Measurements from ENCODE around the gene MAP1LC3A. TPM values are rescaled to one million over a fixed set of nuclear protein-coding genes. Genes with fewer than 3 reads are reported as not detected.

The MAP1LC3A gene
- total RNA-seq, 4 donors from 2014 or later: 42.6 to 111 (median 103) TPM

DNA sequence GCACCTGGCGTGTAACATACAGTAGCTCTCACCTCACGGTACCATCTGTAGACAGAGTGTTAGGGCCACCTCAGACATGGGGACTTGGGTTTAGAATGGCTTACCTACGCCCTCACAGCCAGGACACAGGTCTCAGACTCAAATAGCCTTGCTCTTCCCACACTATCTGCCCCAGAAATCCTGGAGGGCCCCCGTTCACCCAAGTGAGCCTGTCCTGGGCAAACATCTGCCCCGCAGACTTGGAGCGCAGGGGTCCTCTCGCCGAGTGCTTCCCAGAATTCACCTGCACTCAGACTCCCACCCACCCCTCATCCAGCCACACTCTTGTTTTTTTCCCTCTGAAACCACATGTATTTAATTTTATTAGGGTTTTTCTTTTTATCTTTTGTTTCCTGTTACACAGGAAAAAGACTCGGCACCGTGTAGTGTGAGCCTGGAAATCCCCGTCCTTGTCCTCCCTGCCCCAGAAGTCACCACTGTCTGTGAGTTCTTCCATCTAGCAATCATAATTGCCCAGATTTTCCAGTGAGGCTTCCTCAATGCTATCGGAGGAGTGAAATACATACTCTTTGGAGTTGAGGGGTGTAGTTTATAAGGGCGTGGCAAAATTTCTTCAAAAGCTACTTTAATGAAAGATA, 17.1 kb upstream of the MAP1LC3A start:
- WGBS: 73% methylated on average over 13 of the region's 13 CpGs
- H3K9me3 ChIP-seq: no peaks in the 10 kb centered on the region
- no peak for DNase-seq (ENCODE audit: low spot score in 2 of 2)
- H3K4me1 ChIP-seq: peaks cover 3% of the 10 kb centered on the region
- no peak overlapping the region for H3K4me3 ChIP-seq
- H3K36me3 ChIP-seq: peaks cover 52% of the 10 kb centered on the region
- no peaks in the 10 kb centered on the region for H3K27me3 ChIP-seq
- H3K27ac ChIP-seq: no peak overlapping the region
- TF ChIP-seq CTCF (IDR thresholded peaks at IDR 0.05) (no peak), POLR2AphosphoS5 (IDR thresholded peaks at IDR 0.05) (no peak), EP300 (IDR thresholded peaks at IDR 0.05) (no peak), POLR2A (IDR thresholded peaks at IDR 0.05) (no peak)

DNA sequence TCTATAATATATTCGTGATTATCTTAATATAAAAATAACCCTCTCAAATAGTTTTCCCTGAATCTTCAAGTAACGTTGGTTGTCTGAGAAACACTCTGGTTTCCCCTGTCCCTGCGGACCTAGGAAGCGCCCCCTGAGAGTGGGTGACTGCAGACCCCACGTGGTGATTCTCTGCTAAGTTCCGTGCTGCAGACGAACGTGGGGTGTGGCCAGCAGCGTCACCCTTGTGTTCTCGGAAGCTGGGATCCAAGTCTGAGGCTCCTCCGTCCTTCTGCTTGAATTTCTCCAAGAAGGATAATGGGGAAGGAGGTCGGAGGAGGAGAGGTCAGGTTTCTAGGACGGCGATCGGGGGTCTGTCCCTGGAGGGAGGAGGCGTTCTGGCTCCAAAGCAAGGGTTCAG, 16.6 kb upstream of the MAP1LC3A start:
- 77% methylated on average over 16 of the region's 16 CpGs for WGBS
- Histone ChIP-seq H3K4me1 (peaks cover 3% of the 10 kb centered on the region), H3K36me3 (peaks cover 47% of the 10 kb centered on the region), H3K9me3 (no peaks in the 10 kb centered on the region), H3K4me3 (no peak overlapping the region), H3K27ac (no peak overlapping the region), H3K27me3 (no peaks in the 10 kb centered on the region)
- TF ChIP-seq POLR2A (IDR thresholded peaks at IDR 0.05) (no peak), EP300 (IDR thresholded peaks at IDR 0.05) (no peak), CTCF (IDR thresholded peaks at IDR 0.05) (no peak), POLR2AphosphoS5 (IDR thresholded peaks at IDR 0.05) (no peak)
- DNase-seq (ENCODE audit: low spot score in 2 of 2): no peak

DNA sequence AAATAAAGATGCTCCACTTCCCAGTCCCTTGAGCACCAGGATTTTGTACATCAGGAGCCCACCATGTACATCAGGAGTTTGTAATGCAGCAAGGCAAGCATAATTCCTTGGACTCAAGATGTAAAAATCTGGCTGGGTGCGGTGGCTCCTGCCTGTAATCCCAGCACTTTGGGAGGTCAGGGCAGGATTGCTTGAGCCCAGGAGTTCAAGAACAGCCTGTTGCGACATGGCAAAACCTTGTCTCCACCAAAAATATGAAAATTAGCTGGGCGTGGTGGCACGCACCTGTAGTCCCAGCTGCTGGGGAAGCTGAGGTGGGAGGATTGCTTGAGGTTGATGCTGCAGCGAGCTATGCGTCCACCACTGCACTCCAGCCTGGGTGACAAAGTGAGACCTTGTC, 16.1 kb upstream of the MAP1LC3A start:
- H3K27me3 ChIP-seq: no peaks in the 10 kb centered on the region
- H3K9me3 ChIP-seq: no peaks in the 10 kb centered on the region
- no peak overlapping the region for H3K4me3 ChIP-seq
- no peak overlapping the region for H3K27ac ChIP-seq
- WGBS: 83% methylated on average over 6 of the region's 6 CpGs
- no peak for DNase-seq (ENCODE audit: low spot score in 2 of 2)
- TF ChIP-seq POLR2AphosphoS5 (IDR thresholded peaks at IDR 0.05) (no peak), CTCF (IDR thresholded peaks at IDR 0.05) (no peak), POLR2A (IDR thresholded peaks at IDR 0.05) (no peak), EP300 (IDR thresholded peaks at IDR 0.05) (no peak)
- peaks cover 3% of the 10 kb centered on the region for H3K4me1 ChIP-seq
- peaks cover 42% of the 10 kb centered on the region for H3K36me3 ChIP-seq

- H3K27me3 ChIP-seq: no peaks in the 10 kb centered on the region
- H3K4me3 ChIP-seq: no peak overlapping the region
- no peak overlapping the region for H3K27ac ChIP-seq
- WGBS: 69% methylated on average over 10 of the region's 12 CpGs
- H3K36me3 ChIP-seq: peaks cover 38% of the 10 kb centered on the region
- H3K4me1 ChIP-seq: peaks cover 3% of the 10 kb centered on the region
- no peaks in the 10 kb centered on the region for H3K9me3 ChIP-seq
- no peak for DNase-seq (ENCODE audit: low spot score in 2 of 2)
- TF ChIP-seq POLR2AphosphoS5 (IDR thresholded peaks at IDR 0.05): no peak
- no peak for TF ChIP-seq EP300 (IDR thresholded peaks at IDR 0.05)
- no peak for TF ChIP-seq CTCF (IDR thresholded peaks at IDR 0.05)
- no peak for TF ChIP-seq POLR2A (IDR thresholded peaks at IDR 0.05)
Observed at GRCh38 chr20:34543463-34544056, 15.0 kb upstream of the MAP1LC3A start.

DNA sequence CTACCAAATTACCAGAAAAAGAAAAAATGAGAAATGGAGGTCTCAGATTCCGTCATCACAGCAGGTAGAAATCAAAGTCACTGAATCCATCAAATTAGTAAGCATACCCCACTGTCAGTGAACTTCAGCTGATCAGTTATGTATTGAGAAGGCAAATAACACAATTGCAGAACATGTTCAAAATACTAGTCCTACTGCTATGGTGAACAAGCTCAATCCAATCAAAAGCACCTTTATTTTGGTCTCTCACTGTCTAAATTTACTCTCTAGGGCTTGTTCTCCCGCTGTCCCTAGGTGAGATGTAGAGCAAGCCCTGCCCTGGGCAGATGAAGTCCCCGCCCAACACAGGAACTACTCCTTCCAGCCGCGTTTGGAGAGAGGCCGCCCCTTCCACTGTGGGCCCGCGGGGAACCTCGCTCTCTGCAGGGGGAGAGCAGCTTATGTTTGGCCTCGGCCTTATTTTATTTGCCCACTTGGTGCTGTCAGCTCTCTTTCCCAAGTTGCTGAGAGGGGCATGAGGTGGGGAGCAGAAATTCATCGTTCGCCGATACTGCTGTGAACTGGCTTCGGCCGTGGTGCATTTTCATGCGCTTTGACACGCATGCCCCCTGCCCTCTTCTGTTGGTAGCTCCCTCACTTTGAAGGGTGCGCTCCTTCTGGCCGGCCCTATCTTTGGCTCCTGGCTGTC, 14.3 kb upstream of the MAP1LC3A start:
- TF ChIP-seq EP300 (IDR thresholded peaks at IDR 0.05) (no peak), CTCF (IDR thresholded peaks at IDR 0.05) (no peak), POLR2A (IDR thresholded peaks at IDR 0.05) (no peak), POLR2AphosphoS5 (IDR thresholded peaks at IDR 0.05) (no peak)
- Histone ChIP-seq H3K36me3 (peaks cover 31% of the 10 kb centered on the region), H3K27me3 (no peaks in the 10 kb centered on the region), H3K4me3 (no peak overlapping the region), H3K27ac (no peak overlapping the region), H3K4me1 (peaks cover 3% of the 10 kb centered on the region), H3K9me3 (no peaks in the 10 kb centered on the region)
- WGBS: 24% methylated on average over 19 of the region's 19 CpGs
- no peak for DNase-seq (ENCODE audit: low spot score in 2 of 2)

All from suprapubic skin (tissue), 4 donors.